ENCODE measurements around the gene DUSP9. TPM values are rescaled to one million over a fixed set of nuclear protein-coding genes. Genes with fewer than 3 reads are reported as not detected.

DUSP9 gene
- total RNA-seq, 1 experiment from 2014 or later: not detected

- no peak for DNase-seq (ENCODE audit: low read depth)
These were observed 706 bp downstream of the DUSP9 start for GRCh38 chrX:153647461-153648357.

GRCh38 chrX:153648358-153649177 is 1.6 kb downstream of the DUSP9 start:
- DNase-seq (ENCODE audit: low read depth): no peak

- no peak for DNase-seq (ENCODE audit: low read depth)
These were observed 2.3 kb downstream of the DUSP9 start for GRCh38 chrX:153649178-153649914.

- DNase-seq (ENCODE audit: low read depth): no peak
These were observed 3.1 kb downstream of the DUSP9 start for GRCh38 chrX:153649915-153650782.

GRCh38 chrX:153650959-153651358 is 4.0 kb downstream of the DUSP9 start:
- DNase-seq (ENCODE audit: low read depth): no peak

- no peak for DNase-seq (ENCODE audit: low read depth)
These were observed 4.6 kb downstream of the DUSP9 start for GRCh38 chrX:153651540-153652079.

GRCh38 chrX:153653556-153653955 is 6.6 kb downstream of the DUSP9 start:
- DNase-seq (ENCODE audit: low read depth): no peak

- peak; percentile 12 for DNase-seq (ENCODE audit: low read depth)
These were observed 10.2 kb downstream of the DUSP9 start for GRCh38 chrX:153657161-153657560.

- DNase-seq (ENCODE audit: low read depth): no peak
These were observed 12.3 kb downstream of the DUSP9 start for GRCh38 chrX:153659268-153659667.

GRCh38 chrX:153662266-153662665 is 15.3 kb downstream of the DUSP9 start:
- no peak for DNase-seq (ENCODE audit: low read depth)

GRCh38 chrX:153665726-153666306 is 18.8 kb downstream of the DUSP9 start:
- no peak for DNase-seq (ENCODE audit: low read depth)

GRCh38 chrX:153667281-153667955 is 20.4 kb downstream of the DUSP9 start:
- no peak for DNase-seq (ENCODE audit: low read depth)

- DNase-seq (ENCODE audit: low read depth): peak; percentile 64
These were observed 21.0 kb downstream of the DUSP9 start for GRCh38 chrX:153667956-153668396.

GRCh38 chrX:153668423-153669173 is 21.6 kb downstream of the DUSP9 start:
- no peak for DNase-seq (ENCODE audit: low read depth)

- no peak for DNase-seq (ENCODE audit: low read depth)
These were observed 22.3 kb downstream of the DUSP9 start for GRCh38 chrX:153669174-153669890.

GRCh38 chrX:153669901-153670731 is 23.1 kb downstream of the DUSP9 start:
- no peak for DNase-seq (ENCODE audit: low read depth)

Data from RPMI7951 (cell line).